Activated CD8-positive, alpha-beta memory T cell treated with anti-CD3 and anti-CD28 coated beads, Interleukin-2, amount 10 ng/mL, durations not matched to agents 7 days and 5 days (primary cell): ENCODE data around the gene FAM216B. TPM values are rescaled to one million over a fixed set of nuclear protein-coding genes. Genes with fewer than 3 reads are reported as not detected.

Source experiments
- ATAC-seq: fragments of 150-1000 bp; cut with Tn5 transposase; one replicate; pipeline ENCODE4 v1.10.0; 2021; ENCODE audit warnings: moderate library complexity
- CTCF ChIA-PET: fragments of 350-600 bp; sonication (Branson Sonifier 250); formaldehyde crosslinking; loops from one replicate; lab custom pipeline; 2021; ENCODE audit warnings: antibody characterized with exemption; lab: Charles Lee
- DNase-seq: peaks from one replicate; pipeline ENCODE4 v3.0.0-alpha.2; 2020
- H3K27ac Mint-ChIP-seq: one replicate; pipeline ENCODE4 v1.8.0; 2021; ENCODE audit warnings: mild to moderate bottlenecking, mixed read lengths
- H3K27me3 Mint-ChIP-seq: one replicate; pipeline ENCODE4 v1.8.0; 2021; ENCODE audit warnings: mixed read lengths
- H3K36me3 Mint-ChIP-seq: one replicate; pipeline ENCODE4 v1.8.0; 2021; ENCODE audit warnings: mild to moderate bottlenecking, mixed read lengths
- H3K4me1 Mint-ChIP-seq: one replicate; pipeline ENCODE4 v1.8.0; 2021; ENCODE audit warnings: mixed read lengths
- H3K4me3 Mint-ChIP-seq: one replicate; pipeline ENCODE4 v1.8.0; 2021; ENCODE audit warnings: mild to moderate bottlenecking, moderate library complexity, mixed read lengths
- H3K9me3 Mint-ChIP-seq: one replicate; pipeline ENCODE4 v1.8.0; 2022; ENCODE audit warnings: low read depth, mixed read lengths
- total RNA-seq, 2 experiments: library from RNA; stranded (reverse); gene quantifications; one replicate each; pipeline ENCODE4 v1.2.3, GENCODE V29; 2021

Gene FAM216B
- not detected for total RNA-seq

- H3K9me3 Mint-ChIP-seq, result no peaks in the 10 kb centered on the region
These were observed at the start of gene FAM216B for GRCh38 chr13:42781352-42781751. Gene FAM216B, plus strand, starts transcription at chr13:42781584. Its CDS starts 2,484 bp downstream, at chr13:42784068.

GRCh38 chr13:42732073-42732472 lies 49.3 kb upstream of the FAM216B start:
- H3K9me3 Mint-ChIP-seq, result no peaks in the 10 kb centered on the region
- H3K4me1 Mint-ChIP-seq, result no peaks in the 10 kb centered on the region
- ATAC-seq (no peak), DNase-seq (no peak)
- H3K27me3 Mint-ChIP-seq, result peaks cover 30% of the 10 kb centered on the region
- no peak overlapping the region for H3K27ac Mint-ChIP-seq
- H3K36me3 Mint-ChIP-seq, result no peaks in the 10 kb centered on the region
- H3K4me3 Mint-ChIP-seq, result no peak overlapping the region
- CTCF ChIA-PET, result no interaction called here

More at GRCh38 chr13:42781352-42781751, at the start of gene FAM216B:
- no peaks in the 10 kb centered on the region for H3K36me3 Mint-ChIP-seq
- H3K27ac Mint-ChIP-seq, result no peak within 1 kb of the TSS
- H3K27me3 Mint-ChIP-seq, result peaks cover 16% of the 10 kb centered on the region
- CTCF ChIA-PET, result no interaction called here
- no peak for DNase-seq
- H3K4me3 Mint-ChIP-seq, result no peak within 1 kb of the TSS
- no peak for ATAC-seq
- H3K4me1 Mint-ChIP-seq, result no peaks in the 10 kb centered on the region

- no peak overlapping the region for H3K27ac Mint-ChIP-seq
- CTCF ChIA-PET, result interaction anchor here (0.6 kb wide), 1 partner anchor 1175 kb away, joined by 3 read pairs; no protein-coding TSS in a partner anchor
These were observed 48.3 kb upstream of the FAM216B start for GRCh38 chr13:42733046-42733445.

GRCh38 chr13:42735010-42735409 lies 46.4 kb upstream of the FAM216B start:
- Mint-ChIP-seq H3K9me3 (no peaks in the 10 kb centered on the region), H3K27me3 (peaks cover 25% of the 10 kb centered on the region), H3K4me1 (no peaks in the 10 kb centered on the region), H3K36me3 (no peaks in the 10 kb centered on the region), H3K4me3 (no peak overlapping the region), H3K27ac (no peak overlapping the region)
- DNase-seq (no peak), ATAC-seq (no peak)
- CTCF ChIA-PET, result no interaction called here

More at GRCh38 chr13:42733046-42733445, 48.3 kb upstream of the FAM216B start:
- Mint-ChIP-seq H3K4me3 (no peak overlapping the region), H3K4me1 (no peaks in the 10 kb centered on the region), H3K27me3 (peaks cover 29% of the 10 kb centered on the region), H3K9me3 (no peaks in the 10 kb centered on the region), H3K36me3 (no peaks in the 10 kb centered on the region)
- DNase-seq (no peak), ATAC-seq (no peak)

DNA sequence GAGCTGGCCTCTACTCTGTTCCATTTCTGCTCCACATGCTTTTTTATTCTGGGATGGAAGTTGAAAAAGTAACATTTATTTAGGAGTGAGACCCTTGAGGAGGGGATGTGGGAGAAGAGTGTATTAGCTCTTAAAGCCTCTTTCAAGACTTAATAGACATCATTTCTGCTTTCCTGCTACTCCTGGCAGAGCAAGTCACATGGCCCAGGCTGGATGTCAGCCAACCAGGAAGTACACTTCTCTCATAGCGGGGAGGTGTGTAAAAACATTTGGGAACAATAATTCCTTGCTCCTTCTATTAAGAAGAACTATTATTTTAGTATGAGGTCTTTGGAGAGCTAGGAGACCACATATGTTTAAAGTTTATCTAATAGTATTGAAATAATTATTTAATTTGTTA lies 40.6 kb upstream of the FAM216B start:
- H3K36me3 Mint-ChIP-seq, result no peaks in the 10 kb centered on the region
- H3K4me1 Mint-ChIP-seq, result no peaks in the 10 kb centered on the region
- no peak overlapping the region for H3K4me3 Mint-ChIP-seq
- H3K27ac Mint-ChIP-seq, result no peak overlapping the region
- no peaks in the 10 kb centered on the region for H3K9me3 Mint-ChIP-seq
- no peak for DNase-seq
- CTCF ChIA-PET, result no interaction called here
- no peak for ATAC-seq
- peaks cover 20% of the 10 kb centered on the region for H3K27me3 Mint-ChIP-seq

DNA sequence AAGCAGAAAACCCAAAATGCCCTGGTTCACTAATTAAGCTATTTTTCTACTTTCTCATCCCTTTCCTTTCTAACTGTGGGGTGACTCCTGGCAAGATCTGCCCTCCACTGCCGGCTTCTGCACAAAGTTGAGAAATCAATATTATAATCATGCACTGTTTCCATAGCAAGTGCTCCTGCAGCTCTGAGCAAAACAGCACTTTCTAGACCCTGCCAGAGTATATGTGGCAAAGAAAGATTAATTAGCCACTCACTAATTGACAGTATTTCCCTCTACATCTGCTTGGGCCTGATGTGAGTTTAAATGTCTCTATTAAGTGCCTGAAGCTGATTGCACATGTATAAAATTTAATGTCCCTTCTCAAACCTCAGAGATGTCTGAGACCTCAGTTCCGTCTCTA lies 39.5 kb upstream of the FAM216B start:
- CTCF ChIA-PET, result no interaction called here
- Mint-ChIP-seq H3K36me3 (no peaks in the 10 kb centered on the region), H3K27ac (no peak overlapping the region)

DNA sequence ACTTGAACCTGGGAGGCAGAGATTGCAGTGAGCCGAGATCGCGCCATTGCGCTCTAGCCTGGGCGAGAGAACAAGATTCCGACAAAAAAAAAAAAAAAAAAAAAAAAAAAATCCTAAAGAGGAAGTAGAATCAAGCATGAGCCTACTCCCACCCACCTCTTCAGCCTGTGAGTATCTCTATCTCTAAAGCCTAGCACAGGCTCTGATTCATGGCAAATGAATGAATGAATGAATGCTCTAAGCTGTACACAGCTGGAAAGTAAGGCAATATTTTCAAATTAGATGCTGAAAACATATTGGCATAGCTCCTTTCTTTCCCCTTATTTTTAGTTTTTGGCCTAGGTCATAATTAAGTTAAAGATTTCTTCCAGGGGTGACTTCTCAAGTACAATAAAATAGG lies 35.7 kb upstream of the FAM216B start:
- no peak overlapping the region for H3K4me3 Mint-ChIP-seq
- H3K4me1 Mint-ChIP-seq, result no peaks in the 10 kb centered on the region
- H3K27me3 Mint-ChIP-seq, result peaks cover 26% of the 10 kb centered on the region
- no peaks in the 10 kb centered on the region for H3K9me3 Mint-ChIP-seq
- no peaks in the 10 kb centered on the region for H3K36me3 Mint-ChIP-seq
- CTCF ChIA-PET, result no interaction called here
- ATAC-seq (no peak), DNase-seq (no peak)
- H3K27ac Mint-ChIP-seq, result no peak overlapping the region

More for the DNA sequence above, 39.5 kb upstream of the FAM216B start:
- Mint-ChIP-seq H3K9me3 (no peaks in the 10 kb centered on the region), H3K27me3 (peaks cover 21% of the 10 kb centered on the region), H3K4me1 (no peaks in the 10 kb centered on the region), H3K4me3 (no peak overlapping the region)
- no peak for DNase-seq
- no peak for ATAC-seq

- H3K4me3 Mint-ChIP-seq, result no peak overlapping the region
- CTCF ChIA-PET, result no interaction called here
- H3K36me3 Mint-ChIP-seq, result no peaks in the 10 kb centered on the region
- H3K27me3 Mint-ChIP-seq, result peaks cover 28% of the 10 kb centered on the region
- no peak for DNase-seq
- ATAC-seq, result no peak
- no peak overlapping the region for H3K27ac Mint-ChIP-seq
- no peaks in the 10 kb centered on the region for H3K9me3 Mint-ChIP-seq
- no peaks in the 10 kb centered on the region for H3K4me1 Mint-ChIP-seq
These were observed 34.5 kb upstream of the FAM216B start for GRCh38 chr13:42746866-42747265.

- CTCF ChIA-PET, result no interaction called here
- no peak overlapping the region for H3K27ac Mint-ChIP-seq
- no peak overlapping the region for H3K4me3 Mint-ChIP-seq
- H3K36me3 Mint-ChIP-seq, result no peaks in the 10 kb centered on the region
- H3K9me3 Mint-ChIP-seq, result no peaks in the 10 kb centered on the region
- peaks cover 28% of the 10 kb centered on the region for H3K27me3 Mint-ChIP-seq
- ATAC-seq (no peak), DNase-seq (no peak)
- H3K4me1 Mint-ChIP-seq, result no peaks in the 10 kb centered on the region
These were observed 33.9 kb upstream of the FAM216B start for GRCh38 chr13:42747399-42747873.

DNA sequence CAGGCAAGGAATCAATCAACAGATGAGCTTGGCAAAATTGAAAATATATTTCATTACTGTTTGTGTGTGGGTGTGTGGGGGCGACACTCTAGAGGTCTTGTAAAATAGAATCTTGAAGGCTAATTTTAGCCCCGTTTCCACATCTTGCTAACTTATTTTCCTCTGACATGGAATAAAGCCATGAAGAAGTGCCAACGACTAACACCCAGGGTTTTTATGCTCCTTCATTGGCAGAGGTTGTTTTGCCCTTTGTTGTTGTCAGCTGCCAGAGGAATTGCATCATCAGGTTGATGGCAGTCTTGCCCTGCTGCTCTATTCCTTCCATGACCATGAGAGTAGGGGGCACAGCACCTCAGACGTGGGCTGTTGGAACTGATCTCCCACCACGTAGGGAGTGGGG lies 30.6 kb upstream of the FAM216B start:
- no peaks in the 10 kb centered on the region for H3K36me3 Mint-ChIP-seq
- no peak overlapping the region for H3K4me3 Mint-ChIP-seq
- no peaks in the 10 kb centered on the region for H3K4me1 Mint-ChIP-seq
- no peaks in the 10 kb centered on the region for H3K9me3 Mint-ChIP-seq
- H3K27ac Mint-ChIP-seq, result no peak overlapping the region
- CTCF ChIA-PET, result no interaction called here
- H3K27me3 Mint-ChIP-seq, result peaks cover 27% of the 10 kb centered on the region
- ATAC-seq (no peak), DNase-seq (no peak)

GRCh38 chr13:42751693-42752092 lies 29.7 kb upstream of the FAM216B start:
- Mint-ChIP-seq H3K27ac (no peak overlapping the region), H3K36me3 (no peaks in the 10 kb centered on the region), H3K9me3 (no peaks in the 10 kb centered on the region), H3K4me3 (no peak overlapping the region), H3K27me3 (peaks cover 24% of the 10 kb centered on the region), H3K4me1 (no peaks in the 10 kb centered on the region)
- CTCF ChIA-PET, result no interaction called here
- ATAC-seq, result no peak
- no peak for DNase-seq

DNA sequence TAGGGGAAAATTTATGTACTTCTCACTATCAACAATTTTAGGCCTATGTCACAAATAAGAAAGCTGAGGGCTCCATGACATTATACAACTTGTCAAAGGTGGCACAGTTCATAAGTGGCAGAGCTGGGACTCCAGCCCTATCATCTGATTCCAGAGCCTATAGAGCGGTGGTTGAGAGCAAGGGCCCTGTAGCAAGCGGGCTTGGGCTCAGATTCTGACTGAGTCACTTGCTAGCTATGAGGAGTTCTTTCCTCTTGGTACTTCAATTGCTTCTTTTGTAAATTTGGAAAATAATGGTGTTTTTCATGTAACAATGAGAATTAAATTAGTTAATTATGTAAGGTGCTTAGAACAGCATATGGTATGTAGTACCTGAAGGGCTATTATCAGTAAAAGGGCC lies 28.7 kb upstream of the FAM216B start:
- no peak for DNase-seq
- CTCF ChIA-PET, result interaction anchor here (0.7 kb wide), 1 partner anchor 13 kb away, joined by 3 read pairs; no protein-coding TSS in a partner anchor
- H3K36me3 Mint-ChIP-seq, result no peaks in the 10 kb centered on the region
- H3K4me3 Mint-ChIP-seq, result no peak overlapping the region
- H3K27ac Mint-ChIP-seq, result no peak overlapping the region
- ATAC-seq, result no peak
- H3K9me3 Mint-ChIP-seq, result peaks cover 2% of the 10 kb centered on the region
- H3K27me3 Mint-ChIP-seq, result peaks cover 26% of the 10 kb centered on the region
- no peaks in the 10 kb centered on the region for H3K4me1 Mint-ChIP-seq

DNA sequence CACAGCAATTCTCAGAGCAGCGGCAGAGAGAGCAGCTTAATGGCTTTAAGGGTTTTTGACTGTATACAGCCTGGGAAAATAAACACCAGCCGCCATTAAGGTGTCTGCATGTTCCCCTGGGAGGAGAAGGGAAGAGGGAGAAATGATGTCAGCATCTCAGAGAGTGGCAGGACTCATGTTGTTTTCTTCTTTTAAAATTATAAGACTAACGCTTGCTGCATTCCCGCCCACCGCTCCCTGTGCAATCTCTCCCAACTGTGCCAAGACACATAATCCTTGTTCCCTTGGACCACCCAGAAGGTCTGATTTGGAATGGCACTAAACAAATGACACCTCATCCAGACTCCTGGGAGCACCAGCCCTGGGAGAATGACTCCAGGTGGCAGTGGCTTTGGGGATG lies 27.7 kb upstream of the FAM216B start:
- Mint-ChIP-seq H3K4me3 (no peak overlapping the region), H3K27me3 (peaks cover 24% of the 10 kb centered on the region), H3K9me3 (peaks cover 2% of the 10 kb centered on the region), H3K36me3 (no peaks in the 10 kb centered on the region), H3K27ac (no peak overlapping the region), H3K4me1 (no peaks in the 10 kb centered on the region)
- ATAC-seq (no peak), DNase-seq (no peak)
- CTCF ChIA-PET, result no interaction called here

DNA sequence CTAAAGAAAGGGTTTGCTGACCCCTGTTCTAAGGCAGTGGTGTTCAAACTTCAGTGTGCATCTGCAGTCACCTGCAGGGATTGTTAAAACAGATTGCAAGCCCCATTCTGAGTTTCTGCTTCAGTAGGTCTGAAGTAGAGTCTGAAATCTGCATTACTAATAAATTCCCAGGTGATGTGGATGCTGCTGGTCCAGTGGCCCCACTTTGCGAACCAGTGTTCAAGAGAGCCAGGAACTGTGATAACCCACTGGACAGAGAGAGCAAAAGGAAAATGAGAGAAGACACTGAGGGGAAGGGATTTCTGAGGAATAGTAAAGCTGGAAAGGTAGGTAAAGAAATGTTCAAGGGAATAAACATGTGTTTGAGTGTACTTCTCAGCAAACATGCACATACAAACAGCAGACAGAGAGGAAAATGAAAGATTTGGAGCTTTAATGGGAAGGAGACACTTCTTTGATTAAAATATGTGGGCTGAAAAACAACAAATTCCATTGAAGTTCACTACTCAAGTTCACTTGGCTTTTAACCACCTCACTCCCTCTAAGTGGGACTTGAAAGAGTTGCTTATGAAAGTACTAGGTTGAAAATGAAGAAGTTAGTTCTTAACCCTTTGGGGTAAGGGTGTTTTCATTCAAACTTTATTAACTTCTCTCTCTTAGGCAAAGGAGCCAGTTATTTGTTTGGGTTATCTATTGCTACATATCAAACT lies 26.4 kb upstream of the FAM216B start:
- Mint-ChIP-seq H3K9me3 (peaks cover 2% of the 10 kb centered on the region), H3K4me1 (no peaks in the 10 kb centered on the region)

More for the DNA sequence above, 26.4 kb upstream of the FAM216B start:
- ATAC-seq, result no peak
- CTCF ChIA-PET, result interaction anchor here (1.2 kb wide), 1 partner anchor 24 kb away, joined by 3 read pairs; no protein-coding TSS in a partner anchor
- H3K27me3 Mint-ChIP-seq, result peaks cover 18% of the 10 kb centered on the region
- DNase-seq, result no peak
- no peaks in the 10 kb centered on the region for H3K36me3 Mint-ChIP-seq
- no peak overlapping the region for H3K27ac Mint-ChIP-seq
- H3K4me3 Mint-ChIP-seq, result no peak overlapping the region
